GM19099 (cell line): ENCODE results near the gene MTCH1.

Experiments used
- POLR2A ChIP-seq: IDR thresholded peaks from 3 replicates; pipeline ENCODE4 v1.6.1; 2011; ENCODE audit warnings: low read depth; ENCODE audit not compliant: insufficient read length; ENCODE audit errors: extremely low read depth

The MTCH1 gene

GRCh38 chr6:36970892-36971842 is 14.8 kb downstream of the MTCH1 start:
- TF ChIP-seq POLR2A, result no peak

- TF ChIP-seq POLR2A, result no peak
These were observed 15.8 kb downstream of the MTCH1 start for GRCh38 chr6:36969988-36970891.

GRCh38 chr6:36969240-36969691 is 16.7 kb downstream of the MTCH1 start:
- TF ChIP-seq POLR2A, result no peak

GRCh38 chr6:36968266-36968977 is 17.6 kb downstream of the MTCH1 start:
- no peak for TF ChIP-seq POLR2A

GRCh38 chr6:36967757-36968156 is 18.2 kb downstream of the MTCH1 start:
- no peak for TF ChIP-seq POLR2A

GRCh38 chr6:36967301-36967700 is 18.7 kb downstream of the MTCH1 start:
- no peak for TF ChIP-seq POLR2A

GRCh38 chr6:36964908-36965307 is 21.1 kb downstream of the MTCH1 start:
- no peak for TF ChIP-seq POLR2A

- TF ChIP-seq POLR2A, result no peak
These were observed 21.6 kb downstream of the MTCH1 start for GRCh38 chr6:36964349-36964748.

- TF ChIP-seq POLR2A, result no peak
These were observed 22.3 kb downstream of the MTCH1 start for GRCh38 chr6:36963451-36964290.

- no peak for TF ChIP-seq POLR2A
These were observed 23.1 kb downstream of the MTCH1 start for GRCh38 chr6:36962874-36963273.

GRCh38 chr6:36961441-36962435 is 24.3 kb downstream of the MTCH1 start:
- TF ChIP-seq POLR2A, result no peak

- no peak for TF ChIP-seq POLR2A
These were observed 26.3 kb downstream of the MTCH1 start for GRCh38 chr6:36959555-36960250.

- no peak for TF ChIP-seq POLR2A
These were observed 27.0 kb downstream of the MTCH1 start for GRCh38 chr6:36958775-36959554.
